ENCODE measurements around the gene PIP5K1B. TPM values are rescaled to one million over a fixed set of nuclear protein-coding genes. Genes with fewer than 3 reads are reported as not detected.

PIP5K1B gene
- total and polyA plus RNA-seq, 2 experiments from 2014 or later = 1.3 to 2.8 TPM

- Mint-ChIP-seq H3K36me3 (ENCODE audit: low read depth) (no peaks in the 10 kb centered on the region), H3K4me1 (peaks cover 3% of the 10 kb centered on the region; the same call in 2 of the 3 replicates), H3K27ac (no peak overlapping the region), H3K4me3 (no peak overlapping the region), H3K27me3 (ENCODE audit: insufficient read depth, low read depth, poor library complexity) (no peaks in the 10 kb centered on the region), H3K9me3 (no peaks in the 10 kb centered on the region)
- no peaks in the 10 kb centered on the region for H3K36me3 ChIP-seq (ENCODE audit: insufficient read depth)
- no peaks in the 10 kb centered on the region for H3K4me1 ChIP-seq (ENCODE audit: insufficient read depth)
- peaks cover 3% of the 10 kb centered on the region; the same call in 1 of the 2 replicates for H3K79me2 ChIP-seq (replicated peaks; ENCODE audit: insufficient read depth)
- H3K9me2 ChIP-seq (ENCODE audit: insufficient read depth) = peaks cover under 1% of the 10 kb centered on the region; the same call in 1 of the 2 replicates
- H2AFZ ChIP-seq = no peak overlapping the region
- no peak overlapping the region for H3K27ac ChIP-seq (ENCODE audit: low read depth)
- H3K27me3 ChIP-seq (ENCODE audit: insufficient read depth) = no peaks in the 10 kb centered on the region
- no peaks in the 10 kb centered on the region for H4K20me1 ChIP-seq (replicated peaks; ENCODE audit: insufficient read depth)
- TF ChIP-seq ZNF114 (CRISPR knock-in tag; IDR thresholded peaks at IDR 0.05) (no peak), POLR2AphosphoS5 (IDR thresholded peaks at IDR 0.05; ENCODE audit: low read depth) (no peak), JUNB (IDR thresholded peaks at IDR 0.05; ENCODE audit: unreplicated experiment) (no peak), NANOG (IDR thresholded peaks at IDR 0.05; ENCODE audit: borderline replicate concordance) (no peak), ETS1 (IDR thresholded peaks at IDR 0.05) (no peak), STAT1 (IDR thresholded peaks at IDR 0.05; ENCODE audit: unreplicated experiment) (no peak), EZH2phosphoT487 (IDR thresholded peaks at IDR 0.05; ENCODE audit: unreplicated experiment) (no peak), CREB1 (CRISPR knock-in tag; IDR thresholded peaks at IDR 0.05; ENCODE audit: low read depth) (no peak)
- TF ChIP-seq, protein P1, sequence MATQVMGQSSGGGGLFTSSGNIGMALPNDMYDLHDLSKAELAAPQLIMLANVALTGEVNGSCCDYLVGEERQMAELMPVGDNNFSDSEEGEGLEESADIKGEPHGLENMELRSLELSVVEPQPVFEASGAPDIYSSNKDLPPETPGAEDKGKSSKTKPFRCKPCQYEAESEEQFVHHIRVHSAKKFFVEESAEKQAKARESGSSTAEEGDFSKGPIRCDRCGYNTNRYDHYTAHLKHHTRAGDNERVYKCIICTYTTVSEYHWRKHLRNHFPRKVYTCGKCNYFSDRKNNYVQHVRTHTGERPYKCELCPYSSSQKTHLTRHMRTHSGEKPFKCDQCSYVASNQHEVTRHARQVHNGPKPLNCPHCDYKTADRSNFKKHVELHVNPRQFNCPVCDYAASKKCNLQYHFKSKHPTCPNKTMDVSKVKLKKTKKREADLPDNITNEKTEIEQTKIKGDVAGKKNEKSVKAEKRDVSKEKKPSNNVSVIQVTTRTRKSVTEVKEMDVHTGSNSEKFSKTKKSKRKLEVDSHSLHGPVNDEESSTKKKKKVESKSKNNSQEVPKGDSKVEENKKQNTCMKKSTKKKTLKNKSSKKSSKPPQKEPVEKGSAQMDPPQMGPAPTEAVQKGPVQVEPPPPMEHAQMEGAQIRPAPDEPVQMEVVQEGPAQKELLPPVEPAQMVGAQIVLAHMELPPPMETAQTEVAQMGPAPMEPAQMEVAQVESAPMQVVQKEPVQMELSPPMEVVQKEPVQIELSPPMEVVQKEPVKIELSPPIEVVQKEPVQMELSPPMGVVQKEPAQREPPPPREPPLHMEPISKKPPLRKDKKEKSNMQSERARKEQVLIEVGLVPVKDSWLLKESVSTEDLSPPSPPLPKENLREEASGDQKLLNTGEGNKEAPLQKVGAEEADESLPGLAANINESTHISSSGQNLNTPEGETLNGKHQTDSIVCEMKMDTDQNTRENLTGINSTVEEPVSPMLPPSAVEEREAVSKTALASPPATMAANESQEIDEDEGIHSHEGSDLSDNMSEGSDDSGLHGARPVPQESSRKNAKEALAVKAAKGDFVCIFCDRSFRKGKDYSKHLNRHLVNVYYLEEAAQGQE (IDR thresholded peaks at IDR 0.05; ENCODE audit: unreplicated experiment) = no peak
- H3K4me3 ChIP-seq = no peak overlapping the region
- DNase-seq (ENCODE audit: low spot score) = no peak
- H3K4me2 ChIP-seq = no peak overlapping the region
- H3F3A ChIP-seq (replicated peaks; ENCODE audit: low read depth) = no peaks in the 10 kb centered on the region
- ATAC-seq = no peak
These were observed 14.8 kb downstream of the PIP5K1B start for GRCh38 chr9:68719847-68720246.

DNA sequence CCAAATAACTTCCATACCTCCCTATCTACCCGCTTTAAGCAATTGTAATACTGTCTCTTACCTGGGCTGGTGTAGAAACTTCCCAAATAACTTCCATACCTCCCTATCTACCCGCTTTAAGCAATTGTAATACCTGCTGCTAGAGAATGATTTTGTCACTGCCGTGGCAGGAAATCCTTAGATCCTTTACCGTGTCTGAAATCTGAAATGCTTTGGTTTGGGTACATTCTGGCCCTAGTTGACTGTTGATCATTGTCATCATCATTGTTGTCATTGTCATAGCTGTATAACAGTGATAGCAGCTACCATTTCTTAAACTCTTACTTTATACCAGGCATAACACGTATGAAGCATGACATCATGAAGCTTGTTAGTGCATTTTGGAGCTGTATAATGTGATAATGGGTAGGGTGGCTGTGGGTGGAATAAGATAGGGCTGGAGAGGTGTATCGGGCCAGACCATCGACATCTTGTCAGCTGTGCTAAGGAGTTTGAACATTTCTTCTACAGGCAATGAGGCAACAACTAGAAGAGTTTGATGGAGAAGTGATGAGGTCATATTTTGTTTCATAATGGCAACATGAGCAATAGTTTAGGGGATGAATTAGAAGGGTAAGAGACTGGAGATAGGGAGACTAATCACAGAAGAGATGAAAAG lies 15.7 kb downstream of the PIP5K1B start:
- DNase-seq (ENCODE audit: low spot score) (no peak), ATAC-seq (no peak)
- H3K4me1 ChIP-seq (ENCODE audit: insufficient read depth) = no peaks in the 10 kb centered on the region
- H3K79me2 ChIP-seq (replicated peaks; ENCODE audit: insufficient read depth) = peaks cover 3% of the 10 kb centered on the region; the same call in 1 of the 2 replicates
- TF ChIP-seq CREB1 (CRISPR knock-in tag; IDR thresholded peaks at IDR 0.05; ENCODE audit: low read depth) = no peak
- H3K9me2 ChIP-seq (ENCODE audit: insufficient read depth) = no peaks in the 10 kb centered on the region
- H3K27ac ChIP-seq (ENCODE audit: low read depth) = no peak overlapping the region
- no peaks in the 10 kb centered on the region for H3K36me3 ChIP-seq (ENCODE audit: insufficient read depth)
- no peaks in the 10 kb centered on the region for H4K20me1 ChIP-seq (replicated peaks; ENCODE audit: insufficient read depth)
- Mint-ChIP-seq H3K27ac (no peak overlapping the region), H3K36me3 (ENCODE audit: low read depth) (no peaks in the 10 kb centered on the region), H3K27me3 (ENCODE audit: insufficient read depth, low read depth, poor library complexity) (no peaks in the 10 kb centered on the region), H3K9me3 (no peaks in the 10 kb centered on the region), H3K4me3 (no peak overlapping the region), H3K4me1 (peaks cover 3% of the 10 kb centered on the region; the same call in 2 of the 3 replicates)
- no peak overlapping the region for H2AFZ ChIP-seq
- H3K27me3 ChIP-seq (ENCODE audit: insufficient read depth) = no peaks in the 10 kb centered on the region
- no peaks in the 10 kb centered on the region for H3F3A ChIP-seq (replicated peaks; ENCODE audit: low read depth)
- H3K4me2 ChIP-seq = no peak overlapping the region
- no peak overlapping the region for H3K4me3 ChIP-seq

Measured in GM23338 (cell line).